NCI-H82 treated with DMSO at 0.1 percent for 48 hours (cell line): ENCODE results near the gene RAPGEF6.
"Not testable (repeated sequence)": the region's sequence is repeated elsewhere in the genome, so short reads cannot be mapped to it uniquely, and the experiment has no call there.

Source experiments
- DNase-seq: peaks from one replicate; lab custom pipeline; 2025; ENCODE audit not compliant: unreplicated experiment; lab: John Stamatoyannopoulos, UW

The RAPGEF6 gene

GRCh38 chr5:131640043-131640856, 5.2 kb upstream of the RAPGEF6 start:
- DNase-seq = peak; percentile 18

- DNase-seq = no peak
Observed at GRCh38 chr5:131639148-131639547, 4.1 kb upstream of the RAPGEF6 start.

GRCh38 chr5:131637694-131638093, 2.7 kb upstream of the RAPGEF6 start:
- DNase-seq = no peak

- DNase-seq = no peak
Observed at GRCh38 chr5:131635684-131636572, 899 bp upstream of the RAPGEF6 start.

GRCh38 chr5:131634666-131634995, 398 bp downstream of the RAPGEF6 start:
- DNase-seq = no peak

GRCh38 chr5:131634238-131634637, 791 bp downstream of the RAPGEF6 start:
- no peak for DNase-seq

GRCh38 chr5:131633830-131634229, 1.2 kb downstream of the RAPGEF6 start:
- DNase-seq = no peak

GRCh38 chr5:131630963-131631350, 4.1 kb downstream of the RAPGEF6 start:
- no peak for DNase-seq

- no peak for DNase-seq
Observed at GRCh38 chr5:131630208-131630962, 4.6 kb downstream of the RAPGEF6 start.

- no peak for DNase-seq
Observed at GRCh38 chr5:131628990-131629389, 6.0 kb downstream of the RAPGEF6 start.

GRCh38 chr5:131627207-131627865, 7.7 kb downstream of the RAPGEF6 start:
- no peak for DNase-seq

GRCh38 chr5:131622633-131623032, 12.4 kb downstream of the RAPGEF6 start:
- DNase-seq = no peak

GRCh38 chr5:131621164-131621563, 13.9 kb downstream of the RAPGEF6 start:
- DNase-seq = not testable (repeated sequence)

GRCh38 chr5:131619102-131619501, 15.9 kb downstream of the RAPGEF6 start:
- DNase-seq = no peak

GRCh38 chr5:131617140-131617822, 17.7 kb downstream of the RAPGEF6 start:
- no peak for DNase-seq

GRCh38 chr5:131615957-131616356, 19.1 kb downstream of the RAPGEF6 start:
- no peak for DNase-seq

- DNase-seq = no peak
Observed at GRCh38 chr5:131613423-131613822, 21.6 kb downstream of the RAPGEF6 start.

GRCh38 chr5:131611064-131611381, 24.0 kb downstream of the RAPGEF6 start:
- no peak for DNase-seq

GRCh38 chr5:131610198-131611063, 24.6 kb downstream of the RAPGEF6 start:
- no peak for DNase-seq

GRCh38 chr5:131609774-131610173, 25.3 kb downstream of the RAPGEF6 start:
- no peak for DNase-seq
